Measurements from ENCODE around the gene RBM4.
"Not testable (repeated sequence)": the region's sequence is repeated elsewhere in the genome, so short reads cannot be mapped to it uniquely, and the experiment has no call there.

The RBM4 gene

GRCh38 chr11:66600219-66600618 is 38.3 kb upstream of the RBM4 start:
- peaks cover 16% of the 10 kb centered on the region for H3K36me3 ChIP-seq (ENCODE audit: control insufficient read depth, insufficient read depth, low read length)
- no peaks in the 10 kb centered on the region for H3K4me1 ChIP-seq (ENCODE audit: control insufficient read depth, insufficient read depth, low read length, poor library complexity, severe bottlenecking)
- H3K27ac ChIP-seq (ENCODE audit: insufficient read depth, low read length, poor library complexity, severe bottlenecking), result no peak overlapping the region
- H3K9me3 ChIP-seq (ENCODE audit: control insufficient read depth, low read length), result no peaks in the 10 kb centered on the region
- no peak overlapping the region for H3K4me3 ChIP-seq (ENCODE audit: insufficient read depth, low read depth, low read length, poor library complexity, severe bottlenecking)
- DNase-seq, result no peak
- no peaks in the 10 kb centered on the region for H3K27me3 ChIP-seq (replicated peaks; ENCODE audit: control insufficient read depth, insufficient read depth, low read length, poor library complexity, severe bottlenecking)

GRCh38 chr11:66600631-66601233 is 37.8 kb upstream of the RBM4 start:
- H3K36me3 ChIP-seq (ENCODE audit: control insufficient read depth, insufficient read depth, low read length), result peaks cover 20% of the 10 kb centered on the region
- H3K9me3 ChIP-seq (ENCODE audit: control insufficient read depth, low read length), result no peaks in the 10 kb centered on the region
- no peaks in the 10 kb centered on the region for H3K4me1 ChIP-seq (ENCODE audit: control insufficient read depth, insufficient read depth, low read length, poor library complexity, severe bottlenecking)
- no peak overlapping the region for H3K4me3 ChIP-seq (ENCODE audit: insufficient read depth, low read depth, low read length, poor library complexity, severe bottlenecking)
- DNase-seq, result no peak
- H3K27me3 ChIP-seq (replicated peaks; ENCODE audit: control insufficient read depth, insufficient read depth, low read length, poor library complexity, severe bottlenecking), result no peaks in the 10 kb centered on the region
- no peak overlapping the region for H3K27ac ChIP-seq (ENCODE audit: insufficient read depth, low read length, poor library complexity, severe bottlenecking)

- no peaks in the 10 kb centered on the region for H3K9me3 ChIP-seq (ENCODE audit: control insufficient read depth, low read length)
- peaks cover 22% of the 10 kb centered on the region for H3K36me3 ChIP-seq (ENCODE audit: control insufficient read depth, insufficient read depth, low read length)
- no peaks in the 10 kb centered on the region for H3K27me3 ChIP-seq (replicated peaks; ENCODE audit: control insufficient read depth, insufficient read depth, low read length, poor library complexity, severe bottlenecking)
- no peak overlapping the region for H3K27ac ChIP-seq (ENCODE audit: insufficient read depth, low read length, poor library complexity, severe bottlenecking)
- DNase-seq, result no peak
- H3K4me3 ChIP-seq (ENCODE audit: insufficient read depth, low read depth, low read length, poor library complexity, severe bottlenecking), result no peak overlapping the region
- H3K4me1 ChIP-seq (ENCODE audit: control insufficient read depth, insufficient read depth, low read length, poor library complexity, severe bottlenecking), result no peaks in the 10 kb centered on the region
Measured at GRCh38 chr11:66603072-66603471, 35.4 kb upstream of the RBM4 start.

- H3K4me3 ChIP-seq (ENCODE audit: insufficient read depth, low read depth, low read length, poor library complexity, severe bottlenecking), result no peak overlapping the region
- H3K27me3 ChIP-seq (replicated peaks; ENCODE audit: control insufficient read depth, insufficient read depth, low read length, poor library complexity, severe bottlenecking), result no peaks in the 10 kb centered on the region
- peaks cover 19% of the 10 kb centered on the region for H3K36me3 ChIP-seq (ENCODE audit: control insufficient read depth, insufficient read depth, low read length)
- no peak for DNase-seq
- no peaks in the 10 kb centered on the region for H3K4me1 ChIP-seq (ENCODE audit: control insufficient read depth, insufficient read depth, low read length, poor library complexity, severe bottlenecking)
- no peaks in the 10 kb centered on the region for H3K9me3 ChIP-seq (ENCODE audit: control insufficient read depth, low read length)
- no peak overlapping the region for H3K27ac ChIP-seq (ENCODE audit: insufficient read depth, low read length, poor library complexity, severe bottlenecking)
Measured at GRCh38 chr11:66604155-66604554, 34.3 kb upstream of the RBM4 start.

- DNase-seq; H3K4me1 ChIP-seq (ENCODE audit: control insufficient read depth, insufficient read depth, low read length, poor library complexity, severe bottlenecking); H3K27ac ChIP-seq (ENCODE audit: insufficient read depth, low read length, poor library complexity, severe bottlenecking); H3K9me3 ChIP-seq (ENCODE audit: control insufficient read depth, low read length); H3K36me3 ChIP-seq (ENCODE audit: control insufficient read depth, insufficient read depth, low read length); H3K4me3 ChIP-seq (ENCODE audit: insufficient read depth, low read depth, low read length, poor library complexity, severe bottlenecking); H3K27me3 ChIP-seq (replicated peaks; ENCODE audit: control insufficient read depth, insufficient read depth, low read length, poor library complexity, severe bottlenecking): not testable (repeated sequence)
Measured at GRCh38 chr11:66606608-66607007, 31.9 kb upstream of the RBM4 start.

- H3K36me3 ChIP-seq (ENCODE audit: control insufficient read depth, insufficient read depth, low read length), result peaks cover 6% of the 10 kb centered on the region
- H3K4me1 ChIP-seq (ENCODE audit: control insufficient read depth, insufficient read depth, low read length, poor library complexity, severe bottlenecking), result no peaks in the 10 kb centered on the region
- no peaks in the 10 kb centered on the region for H3K9me3 ChIP-seq (ENCODE audit: control insufficient read depth, low read length)
- DNase-seq, result no peak
- no peak overlapping the region for H3K27ac ChIP-seq (ENCODE audit: insufficient read depth, low read length, poor library complexity, severe bottlenecking)
- no peaks in the 10 kb centered on the region for H3K27me3 ChIP-seq (replicated peaks; ENCODE audit: control insufficient read depth, insufficient read depth, low read length, poor library complexity, severe bottlenecking)
- H3K4me3 ChIP-seq (ENCODE audit: insufficient read depth, low read depth, low read length, poor library complexity, severe bottlenecking), result no peak overlapping the region
Measured at GRCh38 chr11:66607126-66607834, 31.2 kb upstream of the RBM4 start.

- H3K27ac ChIP-seq (ENCODE audit: insufficient read depth, low read length, poor library complexity, severe bottlenecking), result peak overlapping the region; percentile 2
- peaks cover 6% of the 10 kb centered on the region for H3K36me3 ChIP-seq (ENCODE audit: control insufficient read depth, insufficient read depth, low read length)
- no peak overlapping the region for H3K4me3 ChIP-seq (ENCODE audit: insufficient read depth, low read depth, low read length, poor library complexity, severe bottlenecking)
- H3K9me3 ChIP-seq (ENCODE audit: control insufficient read depth, low read length), result no peaks in the 10 kb centered on the region
- no peaks in the 10 kb centered on the region for H3K27me3 ChIP-seq (replicated peaks; ENCODE audit: control insufficient read depth, insufficient read depth, low read length, poor library complexity, severe bottlenecking)
- DNase-seq, result no peak
- no peaks in the 10 kb centered on the region for H3K4me1 ChIP-seq (ENCODE audit: control insufficient read depth, insufficient read depth, low read length, poor library complexity, severe bottlenecking)
Measured at GRCh38 chr11:66609721-66610617, 28.5 kb upstream of the RBM4 start.

GRCh38 chr11:66612458-66612857 is 26.0 kb upstream of the RBM4 start:
- Histone ChIP-seq H3K27ac (ENCODE audit: insufficient read depth, low read length, poor library complexity, severe bottlenecking) (no peak overlapping the region), H3K4me3 (ENCODE audit: insufficient read depth, low read depth, low read length, poor library complexity, severe bottlenecking) (no peak overlapping the region), H3K4me1 (ENCODE audit: control insufficient read depth, insufficient read depth, low read length, poor library complexity, severe bottlenecking) (peaks cover 8% of the 10 kb centered on the region), H3K9me3 (ENCODE audit: control insufficient read depth, low read length) (no peaks in the 10 kb centered on the region), H3K36me3 (ENCODE audit: control insufficient read depth, insufficient read depth, low read length) (no peaks in the 10 kb centered on the region), H3K27me3 (replicated peaks; ENCODE audit: control insufficient read depth, insufficient read depth, low read length, poor library complexity, severe bottlenecking) (no peaks in the 10 kb centered on the region)
- no peak for DNase-seq

GRCh38 chr11:66614073-66614472 is 24.4 kb upstream of the RBM4 start:
- Histone ChIP-seq H3K9me3 (ENCODE audit: control insufficient read depth, low read length) (no peaks in the 10 kb centered on the region), H3K36me3 (ENCODE audit: control insufficient read depth, insufficient read depth, low read length) (no peaks in the 10 kb centered on the region), H3K4me3 (ENCODE audit: insufficient read depth, low read depth, low read length, poor library complexity, severe bottlenecking) (no peak overlapping the region), H3K4me1 (ENCODE audit: control insufficient read depth, insufficient read depth, low read length, poor library complexity, severe bottlenecking) (peaks cover 23% of the 10 kb centered on the region), H3K27me3 (replicated peaks; ENCODE audit: control insufficient read depth, insufficient read depth, low read length, poor library complexity, severe bottlenecking) (no peaks in the 10 kb centered on the region), H3K27ac (ENCODE audit: insufficient read depth, low read length, poor library complexity, severe bottlenecking) (no peak overlapping the region)
- no peak for DNase-seq

Data from effector memory CD4-positive, alpha-beta T cell (primary cell).